NCI-H2107 treated with DMSO at 0.1 percent for 48 hours (cell line): ENCODE measurements around the gene MC2R.
"Not testable (repeated sequence)": the region's sequence is repeated elsewhere in the genome, so short reads cannot be mapped to it uniquely, and the experiment has no call there.

Source experiments
- DNase-seq: peaks from one replicate; lab custom pipeline; 2025; ENCODE audit not compliant: unreplicated experiment; lab: John Stamatoyannopoulos, UW

MC2R gene

GRCh38 chr18:13894531-13894930, 20.8 kb downstream of the MC2R start:
- DNase-seq: no peak

- no peak for DNase-seq
Observed at GRCh38 chr18:13893418-13893760, 21.9 kb downstream of the MC2R start.

GRCh38 chr18:13892098-13892497, 23.2 kb downstream of the MC2R start:
- no peak for DNase-seq

- no peak for DNase-seq
Observed at GRCh38 chr18:13890761-13891361, 24.5 kb downstream of the MC2R start.

- no peak for DNase-seq
Observed at GRCh38 chr18:13889671-13890070, 25.7 kb downstream of the MC2R start.

- no peak for DNase-seq
Observed at GRCh38 chr18:13888191-13888716, 27.1 kb downstream of the MC2R start.

- DNase-seq: no peak
Observed at GRCh38 chr18:13885009-13885408, 30.3 kb downstream of the MC2R start.

- DNase-seq: no peak
Observed at GRCh38 chr18:13879937-13880336, 35.4 kb downstream of the MC2R start.

- no peak for DNase-seq
Observed at GRCh38 chr18:13879492-13879891, 35.8 kb downstream of the MC2R start.

- no peak for DNase-seq
Observed at GRCh38 chr18:13878857-13879256, 36.5 kb downstream of the MC2R start.

GRCh38 chr18:13877157-13877556, 38.2 kb downstream of the MC2R start:
- no peak for DNase-seq

GRCh38 chr18:13874558-13874957, 40.8 kb downstream of the MC2R start:
- no peak for DNase-seq

- DNase-seq: no peak
Observed at GRCh38 chr18:13872932-13873331, 42.4 kb downstream of the MC2R start.

- DNase-seq: no peak
Observed at GRCh38 chr18:13872373-13872772, 43.0 kb downstream of the MC2R start.

GRCh38 chr18:13871701-13872100, 43.6 kb downstream of the MC2R start:
- no peak for DNase-seq

- no peak for DNase-seq
Observed at GRCh38 chr18:13868501-13869271, 46.6 kb downstream of the MC2R start.

GRCh38 chr18:13862898-13863297, 52.4 kb downstream of the MC2R start:
- not testable (repeated sequence) for DNase-seq

- no peak for DNase-seq
Observed at GRCh38 chr18:13849791-13850190, 65.5 kb downstream of the MC2R start.

GRCh38 chr18:13836559-13836958, 78.8 kb downstream of the MC2R start:
- DNase-seq: no peak

- no peak for DNase-seq
Observed at GRCh38 chr18:13835202-13835601, 80.1 kb downstream of the MC2R start.

GRCh38 chr18:13834496-13835015, 80.8 kb downstream of the MC2R start:
- DNase-seq: no peak
